Measurements from ENCODE around the gene LDLRAD2.

Gene LDLRAD2

DNA sequence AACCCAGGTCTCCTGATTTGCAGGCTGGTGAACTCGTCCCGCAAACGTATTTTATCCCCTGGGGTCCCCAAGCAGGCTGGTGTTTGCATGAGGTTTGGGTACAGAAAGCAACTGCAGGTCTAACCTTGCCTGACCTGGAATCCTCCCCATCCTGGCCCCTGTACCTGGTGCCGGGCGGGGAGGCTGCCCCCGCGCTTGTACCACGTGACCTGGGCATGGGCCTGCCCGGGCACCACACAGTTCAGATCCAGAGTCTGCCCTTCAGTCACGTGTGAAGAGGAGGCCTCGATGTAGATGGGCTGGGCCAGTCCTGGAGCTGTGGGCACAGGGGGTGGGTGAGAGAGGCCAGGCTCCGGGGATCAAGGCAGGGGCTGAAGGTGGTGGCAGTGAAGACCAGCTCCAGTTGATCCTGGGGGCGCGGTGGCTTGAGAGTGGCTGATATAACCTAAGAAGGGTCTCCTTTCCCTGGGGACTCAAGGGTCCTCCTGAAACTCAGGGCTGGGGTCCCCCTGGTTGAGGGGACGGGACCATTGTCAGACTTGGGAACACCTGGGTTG is 30.6 kb downstream of the LDLRAD2 start:
- DNase-seq (ENCODE audit: low read depth in 2 of 2), result no peak

DNA sequence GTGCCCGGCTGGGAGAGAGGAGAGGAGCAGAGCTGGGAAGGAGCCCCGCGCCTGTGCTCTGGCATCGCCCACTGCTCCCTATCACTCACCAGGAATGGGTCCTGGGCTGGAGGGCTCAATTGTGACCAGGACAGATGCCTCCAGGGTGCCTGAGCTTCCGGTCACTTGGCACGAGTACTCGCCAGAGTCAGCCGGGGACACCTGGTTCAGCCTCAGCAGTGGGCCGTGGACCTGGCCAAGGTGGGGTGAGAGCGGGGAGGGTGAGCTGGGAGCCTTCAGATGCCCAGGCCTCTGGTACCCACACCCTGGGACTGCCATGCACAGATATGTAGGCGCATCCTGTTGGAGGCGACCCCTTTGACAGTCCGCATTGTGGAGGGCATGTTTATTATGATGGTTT is 31.1 kb downstream of the LDLRAD2 start:
- DNase-seq (ENCODE audit: low read depth in 2 of 2), result no peak

DNA sequence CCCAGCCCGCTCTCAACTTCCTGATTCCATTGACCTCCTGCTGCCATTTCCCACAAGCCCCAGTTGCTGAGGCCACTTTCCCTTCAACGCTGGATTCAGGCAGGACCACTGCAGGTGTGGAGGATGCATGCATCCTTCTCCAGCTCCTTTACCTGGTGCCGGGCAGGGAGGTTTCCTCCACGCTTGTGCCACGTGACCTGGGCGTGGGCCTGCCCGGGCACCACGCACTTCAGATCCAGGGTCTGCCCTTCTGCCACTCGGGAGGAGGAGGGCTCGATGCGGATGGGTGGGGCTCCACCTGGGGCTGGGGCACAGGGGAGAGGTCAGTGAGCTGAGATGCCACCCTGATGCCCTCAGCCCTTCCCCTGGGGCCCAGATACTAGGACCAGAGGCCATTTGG is 31.9 kb downstream of the LDLRAD2 start:
- no peak for DNase-seq (ENCODE audit: low read depth in 2 of 2)

DNA sequence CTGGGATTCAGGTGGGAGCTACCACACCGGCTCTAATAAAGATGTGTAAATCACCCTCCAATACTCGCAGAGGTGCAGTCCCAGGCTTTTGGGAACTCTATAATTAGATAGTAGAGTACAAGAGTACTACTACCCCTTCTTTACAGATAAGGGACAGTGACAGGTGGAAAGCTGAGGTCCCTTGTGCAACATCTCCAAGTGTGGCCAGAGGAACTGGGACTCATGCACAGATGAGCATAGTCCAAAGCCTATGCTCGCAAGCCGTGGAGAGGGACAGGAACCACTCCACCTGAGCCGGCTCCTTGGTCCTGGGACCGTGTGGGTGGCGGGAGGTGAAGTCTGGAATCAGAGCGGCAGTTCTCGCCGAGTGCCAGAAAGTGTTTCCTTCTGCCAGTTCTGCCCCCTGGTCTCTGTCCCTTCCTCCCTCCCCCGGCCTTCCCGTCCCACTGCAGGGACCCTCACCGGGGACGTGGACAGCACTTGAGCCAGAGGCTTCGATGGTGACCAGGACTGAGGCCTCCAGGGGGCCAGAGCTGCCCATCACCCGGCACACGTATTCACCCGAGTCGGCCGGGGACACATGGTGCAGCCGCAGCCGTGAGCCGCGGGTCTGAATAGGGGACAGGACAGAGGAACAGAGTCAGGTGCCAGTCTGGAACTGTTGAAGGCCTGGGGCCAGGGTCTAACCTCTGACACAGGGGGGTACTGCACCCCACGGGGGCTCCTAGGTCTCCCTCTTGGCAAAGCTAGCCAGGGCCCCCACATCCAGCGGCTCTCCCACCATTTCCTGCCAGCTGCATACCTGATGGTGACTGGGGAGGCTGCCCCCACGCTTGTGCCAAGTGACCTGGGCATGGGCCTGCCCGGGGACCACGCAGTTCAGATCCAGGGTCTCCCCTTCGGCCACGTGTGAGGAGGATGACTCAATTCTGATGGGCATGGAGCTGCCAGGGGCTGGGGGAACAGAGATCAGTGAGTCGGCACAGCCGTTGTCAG is 33.9 kb downstream of the LDLRAD2 start:
- no peak for DNase-seq (ENCODE audit: low read depth in 2 of 2)

DNA sequence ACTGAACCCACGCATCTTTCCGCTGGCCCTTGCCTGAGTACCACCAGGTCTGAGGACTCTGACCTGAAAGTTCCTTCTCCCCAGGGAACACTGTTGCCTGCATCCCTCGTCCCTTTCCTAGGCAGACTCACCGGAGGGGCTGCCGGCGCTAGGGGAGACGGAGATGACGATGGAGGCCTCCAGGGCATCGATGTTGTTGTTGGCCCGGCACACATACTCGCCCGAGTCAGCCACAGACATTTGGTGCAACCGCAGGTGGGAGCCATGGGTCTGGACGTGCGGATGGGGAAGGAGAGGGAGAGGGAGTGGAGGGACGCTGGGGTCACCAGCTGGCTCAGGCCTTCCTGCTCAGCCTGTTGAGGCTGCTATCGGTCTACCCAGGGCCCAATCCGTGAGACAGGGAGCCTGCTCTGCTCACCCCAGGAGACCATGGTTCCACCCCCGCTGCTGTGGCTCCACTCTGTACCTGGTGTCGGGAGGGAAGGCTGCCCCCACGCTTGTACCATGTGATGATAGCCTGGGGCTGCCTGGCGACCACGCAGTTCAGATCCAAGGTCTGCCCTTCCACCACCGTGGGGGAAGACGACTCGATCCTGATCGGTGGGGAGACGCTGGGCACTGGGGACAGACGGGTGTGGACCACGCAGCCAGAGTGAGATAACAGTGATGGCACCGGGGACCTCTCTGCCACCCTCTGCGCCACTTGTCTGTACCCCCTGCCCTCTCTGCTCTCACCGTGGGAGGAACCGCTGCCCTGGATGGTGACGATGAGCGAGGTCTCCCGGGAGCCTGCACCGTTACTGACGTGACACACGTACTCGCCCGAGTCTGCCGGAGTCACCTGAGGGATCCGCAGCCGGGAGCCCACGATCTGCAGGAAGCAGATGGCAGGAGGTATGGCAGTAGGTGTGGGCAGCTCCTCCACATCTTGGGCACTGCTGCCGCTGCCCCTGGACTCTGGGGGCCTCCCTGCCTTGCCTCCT is 35.4 kb downstream of the LDLRAD2 start:
- DNase-seq (ENCODE audit: low read depth in 2 of 2), result no peak

DNA sequence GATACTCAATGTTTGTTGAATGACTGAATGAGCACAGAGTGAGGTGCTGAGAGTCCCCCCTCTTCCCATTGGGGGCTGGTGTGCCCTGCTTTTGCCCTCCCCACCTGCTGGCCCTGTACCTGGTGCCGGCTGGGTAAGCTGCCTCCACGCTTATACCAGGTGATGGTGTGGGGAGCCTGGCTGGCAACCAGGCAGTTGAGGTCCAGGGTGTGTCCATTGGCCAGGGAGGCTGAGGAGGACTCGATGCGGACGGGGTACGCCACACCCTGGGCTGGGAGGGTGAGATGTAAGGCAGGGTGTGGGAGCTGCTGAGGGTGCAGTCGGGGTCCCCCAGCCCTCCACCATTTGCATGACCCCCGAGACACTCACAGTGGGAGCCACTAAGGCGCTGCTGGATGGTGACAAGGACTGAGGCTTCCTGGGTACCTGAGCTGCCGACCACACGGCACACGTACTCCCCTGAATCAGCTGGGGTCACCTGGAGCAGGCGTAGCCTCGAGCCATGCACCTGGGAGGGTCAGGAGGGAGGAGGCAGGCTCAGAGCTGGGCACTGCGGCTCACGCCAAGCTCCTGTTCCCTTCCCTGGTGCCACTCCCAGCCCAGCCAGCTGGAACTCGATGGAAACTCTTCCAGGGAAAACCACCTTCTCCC is 36.6 kb downstream of the LDLRAD2 start:
- DNase-seq (ENCODE audit: low read depth in 2 of 2), result no peak

DNA sequence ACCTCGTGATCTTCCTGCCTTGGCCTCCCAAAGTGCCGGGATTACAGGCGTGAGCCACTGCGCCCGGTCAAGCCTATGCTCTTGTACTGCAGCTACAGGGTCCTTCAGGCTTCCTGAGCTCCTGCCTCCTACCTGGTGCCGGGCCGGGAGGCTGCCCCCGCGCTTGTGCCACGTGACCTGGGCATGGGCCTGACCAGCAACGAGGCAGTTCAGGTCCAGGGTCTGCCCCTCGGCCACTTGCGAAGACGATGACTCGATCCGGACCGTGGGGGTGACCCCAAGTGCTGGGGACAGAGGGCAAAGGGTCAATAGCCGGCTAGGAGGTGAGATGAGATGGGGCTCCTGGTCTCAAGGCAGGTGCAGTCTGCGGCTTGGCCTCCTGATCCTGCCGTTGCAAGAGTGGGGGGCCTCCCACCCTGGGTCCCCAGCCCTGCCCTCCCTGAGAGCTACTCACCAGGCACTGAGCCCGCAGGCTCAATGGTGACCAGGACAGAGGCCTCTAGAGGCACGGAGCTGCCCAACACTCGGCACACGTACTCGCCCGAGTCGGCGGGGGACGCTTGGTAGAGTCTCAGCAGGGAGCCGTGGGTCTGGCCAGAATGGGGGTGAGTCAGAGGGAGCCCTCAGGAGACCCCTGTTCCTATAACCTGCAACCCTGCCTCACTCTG is 38.0 kb downstream of the LDLRAD2 start:
- no peak for DNase-seq (ENCODE audit: low read depth in 2 of 2)

DNA sequence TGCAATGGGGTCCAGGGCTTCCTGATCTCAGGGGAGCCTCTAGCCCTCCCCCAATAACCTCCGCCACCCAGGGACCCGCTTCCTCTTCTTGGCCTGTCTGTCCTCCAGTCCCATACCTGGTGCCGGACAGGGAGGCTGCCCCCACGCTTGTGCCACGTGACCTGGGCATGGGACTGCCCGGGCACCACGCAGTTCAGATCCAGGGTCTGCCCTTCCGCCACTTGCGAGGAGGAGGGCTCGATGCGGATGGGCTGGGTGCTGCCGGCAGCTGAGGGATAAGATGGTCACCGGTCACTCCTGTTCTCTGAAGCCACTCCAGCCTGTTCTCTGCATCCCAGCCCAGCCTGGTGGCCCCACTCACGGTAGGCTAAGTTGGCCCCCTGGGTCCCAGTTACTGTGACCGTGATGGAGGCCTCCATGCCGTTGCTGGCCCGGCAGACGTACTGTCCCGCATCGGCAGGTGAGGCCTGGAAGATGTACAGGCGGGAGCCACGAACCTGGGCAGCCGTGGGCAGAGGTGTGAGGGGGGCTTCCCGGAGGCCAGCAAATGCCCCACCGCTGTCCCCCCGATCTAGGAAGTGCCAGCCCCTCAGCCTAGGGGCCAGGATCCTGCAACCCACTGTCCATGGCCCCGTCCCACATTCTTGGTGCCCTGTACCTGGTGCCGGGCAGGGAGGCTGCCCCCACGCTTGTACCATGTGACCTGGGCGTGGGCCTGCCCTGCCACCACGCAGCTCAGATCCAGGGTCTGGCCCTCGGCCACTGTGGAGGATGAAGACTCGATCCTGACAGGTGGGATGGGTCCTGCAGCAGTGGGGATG is 39.6 kb downstream of the LDLRAD2 start:
- no peak for DNase-seq (ENCODE audit: low read depth in 2 of 2)

DNA sequence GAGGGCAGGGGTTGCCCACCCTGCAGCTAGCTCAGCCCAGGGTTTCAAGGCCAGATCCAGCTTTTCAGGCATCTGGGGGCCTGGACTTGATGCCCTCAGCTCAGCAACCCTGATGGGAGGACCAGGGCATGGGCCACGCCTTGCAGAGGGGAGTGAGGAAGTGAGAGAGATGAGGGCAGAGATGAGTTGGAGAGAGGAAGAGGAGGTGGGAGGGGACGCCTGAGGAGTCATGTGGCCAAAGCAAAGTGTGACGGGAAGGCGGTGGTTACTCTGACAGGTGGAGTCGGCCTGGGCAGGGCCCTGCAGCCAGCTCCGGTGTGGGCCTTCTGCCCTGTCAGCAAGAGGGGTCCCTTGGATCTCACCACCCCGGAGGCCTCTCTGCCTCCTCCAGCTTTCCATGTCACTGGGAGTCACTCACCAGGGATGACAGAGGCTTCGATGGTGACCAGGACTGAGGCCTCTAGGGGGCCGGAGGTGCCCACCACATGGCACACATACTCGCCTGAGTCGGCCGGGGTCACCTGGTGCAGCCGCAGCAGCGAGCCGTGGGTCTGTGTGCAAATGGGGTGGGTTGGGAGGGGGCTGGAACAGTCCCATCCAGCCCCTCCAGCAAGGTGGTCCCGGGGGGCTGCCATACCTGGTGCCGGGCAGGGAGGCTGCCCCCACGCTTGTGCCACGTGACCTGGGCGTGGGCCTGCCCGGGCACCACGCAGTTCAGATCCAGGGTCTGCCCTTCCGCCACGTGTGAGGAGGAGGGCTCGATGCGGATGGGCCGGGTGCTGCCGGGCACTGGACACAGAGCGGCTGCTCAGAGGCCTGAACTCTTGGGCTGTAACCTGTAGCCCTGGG is 40.4 kb downstream of the LDLRAD2 start:
- no peak for DNase-seq (ENCODE audit: low read depth in 2 of 2)

DNA sequence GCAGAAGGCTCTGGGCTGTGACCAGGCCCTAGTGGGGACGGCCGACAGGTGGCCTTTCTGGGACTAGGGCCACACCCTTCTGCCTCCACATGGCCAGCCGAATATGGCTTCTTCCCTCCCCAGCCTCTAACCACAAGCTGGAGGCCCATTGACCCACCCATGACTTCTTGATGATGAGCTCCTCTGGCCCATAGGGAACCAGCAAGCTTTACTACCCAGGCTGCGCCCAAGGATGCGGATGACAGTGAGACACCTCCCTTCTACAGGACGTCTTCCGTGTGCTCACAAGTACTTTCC is 41.0 kb downstream of the LDLRAD2 start:
- DNase-seq (ENCODE audit: low read depth in 2 of 2), result no peak

DNA sequence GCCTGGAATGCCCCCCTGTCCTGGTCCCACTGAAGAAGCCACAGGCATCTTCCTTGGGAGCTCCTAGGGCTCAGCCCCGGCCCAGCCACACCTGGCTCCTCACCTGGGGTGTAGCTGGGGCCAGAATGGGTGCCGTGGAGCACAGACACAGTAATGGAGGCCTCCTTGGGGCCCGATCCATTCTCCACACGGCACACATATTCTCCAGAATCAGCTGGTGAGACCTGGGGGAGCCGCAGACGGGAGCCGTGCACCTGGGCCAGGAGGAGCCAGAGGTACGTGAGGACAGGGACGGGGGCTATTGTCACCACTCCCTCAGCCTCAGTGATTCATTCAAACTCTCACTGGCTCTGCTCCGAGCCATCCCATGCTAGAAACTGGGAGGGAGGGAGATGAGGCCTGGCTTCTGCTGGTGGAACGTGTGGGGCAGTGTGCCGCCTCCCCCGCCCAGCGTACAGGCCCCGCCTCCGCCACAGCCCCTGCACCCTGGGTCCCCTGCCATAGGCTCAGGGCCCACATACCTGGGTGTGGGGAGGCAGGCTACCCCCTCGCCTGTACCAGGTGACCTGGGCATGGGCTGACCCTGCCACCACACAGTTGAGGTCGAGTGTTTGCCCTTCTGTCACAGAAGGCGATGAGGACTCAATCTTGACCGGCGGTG is 42.2 kb downstream of the LDLRAD2 start:
- no peak for DNase-seq (ENCODE audit: low read depth in 2 of 2)

DNA sequence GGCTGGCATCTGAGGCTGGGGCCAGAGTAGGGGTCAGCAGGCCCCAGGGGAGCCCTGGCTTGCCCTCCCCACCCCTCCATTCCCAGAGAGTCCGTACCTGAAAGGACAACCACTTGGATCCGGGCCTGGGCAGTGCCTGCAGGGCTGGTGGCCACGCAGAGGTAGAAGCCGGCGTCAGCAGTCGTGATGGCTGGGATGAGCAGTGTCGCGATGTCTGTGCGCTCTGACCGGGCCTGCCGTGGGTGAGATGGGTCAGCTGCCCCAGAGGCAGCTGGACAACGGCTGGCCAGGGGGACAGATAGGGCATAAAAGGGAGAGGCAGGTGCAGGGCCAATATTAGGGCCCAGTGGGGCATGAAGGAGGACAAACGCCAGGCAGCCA is 42.7 kb downstream of the LDLRAD2 start:
- no peak for DNase-seq (ENCODE audit: low read depth in 2 of 2)

DNA sequence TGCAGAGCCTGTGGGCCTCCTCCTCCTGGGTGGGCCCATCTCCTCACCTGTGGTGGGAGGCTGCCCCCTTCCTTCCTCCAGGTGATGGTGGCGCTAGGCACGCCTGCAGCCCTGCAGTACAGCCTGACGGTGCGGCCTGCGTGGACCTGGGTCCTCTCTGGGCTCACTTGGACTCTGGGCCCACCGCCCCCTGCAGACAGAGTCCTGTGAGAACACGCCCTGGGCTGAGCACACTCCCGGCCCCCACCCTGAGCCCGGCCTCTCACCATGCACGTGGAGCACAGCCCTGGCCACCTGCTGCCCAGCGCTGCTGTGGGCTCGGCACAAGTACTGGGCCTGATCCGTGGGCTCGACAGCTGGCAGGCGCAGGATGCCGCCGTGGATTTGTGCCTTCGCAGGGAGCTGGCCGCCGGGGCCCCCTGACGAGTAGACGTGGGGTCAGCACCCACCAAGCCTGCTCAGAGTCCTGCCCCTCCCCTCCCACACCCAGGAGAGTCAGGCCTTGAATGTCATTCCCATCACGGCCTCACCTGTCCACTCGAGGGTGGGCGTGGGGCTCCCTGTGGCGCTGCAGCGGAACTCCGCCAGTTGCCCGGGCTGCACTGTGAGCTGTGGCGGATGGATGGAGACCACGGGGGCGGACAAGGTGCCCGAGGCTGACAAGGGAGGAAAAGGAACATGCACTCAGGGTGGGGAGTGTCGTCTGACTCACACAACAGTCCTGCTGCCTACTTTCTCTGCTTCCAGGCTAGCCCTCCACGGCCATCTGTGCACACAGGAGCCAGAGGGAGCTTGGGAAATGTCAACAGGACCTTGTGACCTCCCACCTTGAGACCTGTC is 43.4 kb downstream of the LDLRAD2 start:
- DNase-seq (ENCODE audit: low read depth in 2 of 2), result no peak

DNA sequence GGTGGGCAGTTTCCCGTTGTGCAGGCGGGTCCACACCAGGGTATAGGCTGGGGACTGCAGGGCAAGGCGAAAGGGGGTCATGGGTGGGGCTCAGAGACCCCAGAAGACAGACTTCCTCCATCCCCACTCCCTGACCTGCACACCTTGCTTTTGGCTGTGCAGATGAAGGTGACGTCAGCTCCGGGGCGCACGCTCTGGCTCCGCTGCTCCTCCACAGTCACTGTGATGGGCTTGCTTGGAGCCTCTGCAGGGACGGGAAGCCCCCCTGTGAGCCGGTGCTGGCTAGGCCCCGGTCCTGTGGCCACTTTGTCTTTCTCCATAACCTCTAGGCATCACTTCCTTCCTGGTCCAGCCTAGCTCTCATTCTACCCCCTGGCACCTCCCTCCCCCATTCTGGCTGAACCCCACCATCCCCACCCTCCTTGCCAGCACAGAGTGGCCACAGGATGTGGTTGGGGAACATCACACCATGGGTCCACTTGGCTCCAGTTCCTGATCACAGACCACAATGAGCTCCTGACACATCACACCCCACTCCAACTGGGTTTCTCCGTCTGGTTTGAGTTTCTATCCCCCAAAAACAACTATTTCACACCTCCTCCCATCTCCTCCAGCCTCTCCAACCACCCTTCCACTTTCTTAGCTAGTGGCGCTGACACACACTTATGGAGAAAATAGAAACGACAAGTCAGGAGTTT is 45.2 kb downstream of the LDLRAD2 start:
- DNase-seq (ENCODE audit: low read depth in 2 of 2), result no peak

DNA sequence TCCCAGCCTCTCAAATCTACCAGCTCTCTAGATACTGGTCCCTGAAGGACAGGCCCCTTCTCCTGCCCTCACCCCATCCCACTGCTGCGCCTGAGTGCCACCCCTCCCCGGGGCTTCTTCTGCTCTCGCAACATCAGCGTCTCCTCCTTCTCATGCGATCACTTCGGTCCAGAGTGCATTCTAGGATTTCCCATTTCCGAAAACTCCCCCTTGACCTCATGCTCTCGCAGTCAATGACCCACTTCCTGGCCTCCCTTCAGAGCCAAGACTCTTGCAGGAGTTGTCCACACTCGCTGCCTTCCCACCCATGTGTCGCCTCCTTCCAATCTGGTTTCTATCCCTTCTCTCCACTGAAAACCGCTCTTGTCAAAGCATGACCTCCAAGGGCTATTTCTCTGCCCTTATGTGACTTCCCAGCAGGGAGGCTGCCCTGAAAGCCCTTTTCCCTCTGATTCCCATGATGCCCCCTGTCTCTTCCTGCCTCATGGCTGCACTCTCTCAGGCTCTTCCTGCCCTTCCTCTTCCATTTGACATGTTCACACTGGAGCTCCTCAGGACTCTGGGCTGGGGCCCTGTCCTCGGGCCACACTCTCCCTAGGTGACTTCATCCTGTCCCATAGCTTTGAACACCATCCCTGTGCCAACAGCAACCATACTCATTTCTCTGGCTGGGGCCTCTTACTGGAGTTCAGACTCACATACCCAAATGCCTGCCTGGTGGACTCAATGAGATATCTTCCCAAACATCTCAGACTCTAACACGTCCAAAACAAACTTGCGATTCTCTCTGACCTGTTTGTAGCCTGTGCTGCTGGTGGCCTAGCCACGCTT is 46.0 kb downstream of the LDLRAD2 start:
- DNase-seq (ENCODE audit: low read depth in 2 of 2), result no peak

DNA sequence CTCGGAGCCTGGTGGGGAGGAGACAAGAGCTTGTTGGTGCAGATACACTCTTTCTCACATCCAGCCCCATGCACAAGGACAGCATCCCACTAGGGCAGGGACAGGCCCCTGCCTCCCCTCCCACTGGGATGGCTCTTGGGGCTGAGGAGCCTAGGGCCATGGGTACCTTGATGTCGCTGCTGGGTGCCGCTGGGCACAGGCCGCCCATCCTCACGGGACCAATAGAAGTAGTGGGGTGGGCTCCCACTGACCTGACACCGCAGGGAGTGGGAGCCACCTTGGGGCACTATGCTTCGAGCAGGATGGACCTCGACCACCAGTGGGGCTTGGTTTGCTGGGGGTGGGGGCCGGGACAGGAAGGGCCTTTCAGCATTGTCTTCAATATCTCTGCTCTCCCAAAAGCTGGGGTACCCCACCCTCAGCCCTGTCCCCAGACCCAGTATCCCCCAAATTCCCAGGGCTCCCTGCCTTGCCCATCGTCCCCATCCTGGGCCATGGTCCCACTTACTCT is 47.7 kb downstream of the LDLRAD2 start:
- DNase-seq (ENCODE audit: low read depth in 2 of 2), result no peak

All from stimulated activated CD8-positive, alpha-beta memory T cell treated with anti-CD3 and anti-CD28 coated beads, Interleukin-7, amount 100 ng/mL, for 1 hour (primary cell).